GM18907 (cell line): ENCODE data around the gene FANCL.
"Not testable (repeated sequence)": the region's sequence is repeated elsewhere in the genome, so short reads cannot be mapped to it uniquely, and the experiment has no call there.

Source experiments
- ATAC-seq: cut with Tn5 transposase; IDR thresholded peaks from one replicate; pipeline ENCODE4 v1.9.1; 2021; ENCODE audit warnings: mild to moderate bottlenecking, moderate library complexity; ENCODE audit not compliant: unreplicated experiment

The FANCL gene

GRCh38 chr2:58207189-58207588 is 33.9 kb downstream of the FANCL start:
- no peak for ATAC-seq

- no peak for ATAC-seq
Measured at GRCh38 chr2:58206785-58207184, 34.3 kb downstream of the FANCL start.

GRCh38 chr2:58204195-58204959 is 36.7 kb downstream of the FANCL start:
- no peak for ATAC-seq

GRCh38 chr2:58203018-58203417 is 38.1 kb downstream of the FANCL start:
- no peak for ATAC-seq

- ATAC-seq: no peak
Measured at GRCh38 chr2:58202404-58202803, 38.7 kb downstream of the FANCL start.

- ATAC-seq: no peak
Measured at GRCh38 chr2:58197894-58198293, 43.2 kb downstream of the FANCL start.

GRCh38 chr2:58195662-58196061 is 45.5 kb downstream of the FANCL start:
- no peak for ATAC-seq

- ATAC-seq: no peak
Measured at GRCh38 chr2:58194458-58194857, 46.7 kb downstream of the FANCL start.

- ATAC-seq: not testable (repeated sequence)
Measured at GRCh38 chr2:58187022-58187421, 54.1 kb downstream of the FANCL start.

GRCh38 chr2:58186501-58186900 is 54.6 kb downstream of the FANCL start:
- no peak for ATAC-seq

GRCh38 chr2:58182527-58182926 is 58.6 kb downstream of the FANCL start:
- ATAC-seq: no peak

GRCh38 chr2:58180635-58181034 is 60.5 kb downstream of the FANCL start:
- ATAC-seq: no peak

GRCh38 chr2:58180175-58180574 is 61.0 kb downstream of the FANCL start:
- ATAC-seq: not testable (repeated sequence)

GRCh38 chr2:58177187-58177586 is 63.9 kb downstream of the FANCL start:
- not testable (repeated sequence) for ATAC-seq

GRCh38 chr2:58171831-58172230 is 69.3 kb downstream of the FANCL start:
- not testable (repeated sequence) for ATAC-seq

- ATAC-seq: not testable (repeated sequence)
Measured at GRCh38 chr2:58170334-58170933, 70.7 kb downstream of the FANCL start.

GRCh38 chr2:58169845-58170244 is 71.3 kb downstream of the FANCL start:
- not testable (repeated sequence) for ATAC-seq

GRCh38 chr2:58168130-58168529 is 73.0 kb downstream of the FANCL start:
- not testable (repeated sequence) for ATAC-seq

GRCh38 chr2:58163913-58164312 is 77.2 kb downstream of the FANCL start:
- ATAC-seq: no peak

GRCh38 chr2:58158481-58158880 is 82.6 kb downstream of the FANCL start:
- ATAC-seq: no peak

- ATAC-seq: no peak
Measured at GRCh38 chr2:58157754-58158153, 83.4 kb downstream of the FANCL start.

GRCh38 chr2:58156780-58157179 is 84.3 kb downstream of the FANCL start:
- no peak for ATAC-seq
